Kidney capillary endothelial cell (primary cell): ENCODE data around the gene CCDC57.
"Not testable (repeated sequence)": the region's sequence is repeated elsewhere in the genome, so short reads cannot be mapped to it uniquely, and the experiment has no call there.

ENCODE experiments used
- DNase-seq: peaks from one replicate; pipeline ENCODE4 v3.0.0-alpha.2; 2018; ENCODE audit warnings: low spot score

CCDC57 gene

GRCh38 chr17:82152556-82153294 is 59.9 kb downstream of the CCDC57 start:
- DNase-seq: no peak

DNA sequence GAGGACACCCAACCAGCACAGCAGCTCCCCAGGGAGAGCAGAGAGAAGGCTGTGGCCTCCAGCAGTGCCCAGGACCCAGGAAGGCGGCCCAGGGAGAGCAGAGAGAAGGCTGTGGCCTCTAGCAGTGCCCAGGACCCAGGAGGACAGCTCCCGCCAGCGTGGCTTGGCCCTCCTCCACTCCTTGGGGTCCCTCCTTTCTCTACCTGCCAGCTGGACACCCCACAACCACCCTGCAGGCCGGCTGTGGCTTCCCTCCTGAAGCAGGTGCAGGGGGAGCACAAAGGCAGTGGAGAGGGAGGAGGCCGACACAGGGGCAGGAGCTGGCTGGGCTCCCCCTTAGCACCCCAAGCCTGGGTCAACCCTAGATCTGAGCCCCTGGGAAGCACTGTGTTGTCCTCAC is 60.5 kb downstream of the CCDC57 start:
- no peak for DNase-seq

DNA sequence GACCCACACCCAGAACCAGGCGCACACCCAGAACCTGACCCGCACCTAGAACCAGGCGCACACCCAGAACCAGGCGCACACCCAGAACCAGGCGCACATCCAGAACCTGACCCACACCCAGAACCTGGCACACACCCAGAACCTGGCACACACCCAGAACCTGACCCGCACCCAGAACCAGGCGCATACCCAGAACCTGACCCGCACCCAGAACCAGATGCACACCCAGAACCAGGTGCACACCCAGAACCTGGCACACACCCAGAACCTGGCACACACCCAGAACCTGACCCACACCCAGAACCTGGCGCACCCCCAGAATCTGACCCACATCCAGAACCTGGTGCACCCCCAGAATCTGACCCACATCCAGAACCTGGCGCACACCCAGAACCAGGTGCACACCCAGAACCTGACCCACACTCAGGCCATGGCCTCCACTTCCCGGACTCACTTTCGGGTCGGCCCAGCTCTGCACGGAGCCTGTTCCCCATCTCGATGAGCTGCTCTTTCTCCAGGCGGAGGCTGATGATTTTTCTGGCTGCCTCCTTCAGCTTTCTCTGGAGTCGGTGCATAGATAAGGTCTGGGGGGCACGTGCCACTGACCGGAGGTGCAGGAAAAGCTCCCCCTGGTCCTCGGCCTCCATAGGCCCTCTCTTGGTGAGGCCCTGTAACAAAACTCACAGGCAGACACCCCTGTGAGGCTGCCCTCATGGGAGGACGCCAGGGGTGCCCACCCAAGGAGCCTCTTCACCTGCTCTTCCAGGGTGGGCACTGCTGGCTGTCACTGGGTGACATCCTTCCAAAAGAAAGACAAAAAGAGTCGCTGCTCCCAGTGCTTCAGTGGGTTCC is 61.3 kb downstream of the CCDC57 start:
- DNase-seq: no peak

DNA sequence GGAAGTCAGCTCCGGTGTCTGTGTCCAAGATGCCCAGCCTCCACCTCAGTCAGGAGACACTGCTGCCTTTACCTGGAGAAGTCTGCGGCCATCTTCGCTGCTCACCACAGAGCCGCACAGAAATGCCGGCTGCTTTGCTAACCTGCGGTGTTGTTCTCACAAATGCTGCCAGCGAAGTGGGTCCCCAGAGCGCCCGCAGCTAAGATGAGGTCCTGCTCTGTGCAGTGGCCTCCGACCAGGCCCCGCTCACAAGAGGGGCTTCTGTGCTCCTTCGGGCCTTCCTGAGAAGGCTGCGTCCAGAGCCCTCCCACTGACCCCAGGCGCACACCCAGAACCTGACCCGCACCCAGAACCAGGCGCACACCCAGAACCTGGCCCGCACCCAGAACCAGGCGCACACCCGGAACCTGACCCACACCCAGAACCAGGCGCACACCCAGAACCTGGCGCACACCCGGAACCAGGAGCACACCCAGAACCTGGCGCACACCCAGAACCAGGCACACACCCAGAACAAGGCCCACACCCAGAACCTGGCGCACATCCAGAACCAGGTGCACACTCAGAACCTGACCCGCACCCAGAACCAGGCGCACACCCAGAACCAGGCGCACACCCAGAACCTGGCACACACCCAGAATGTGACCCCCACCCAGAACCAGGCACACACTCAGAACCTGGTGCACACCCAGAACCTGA is 63.1 kb downstream of the CCDC57 start:
- no peak for DNase-seq

- no peak for DNase-seq
These were observed 63.6 kb downstream of the CCDC57 start for GRCh38 chr17:82148997-82149396.

DNA sequence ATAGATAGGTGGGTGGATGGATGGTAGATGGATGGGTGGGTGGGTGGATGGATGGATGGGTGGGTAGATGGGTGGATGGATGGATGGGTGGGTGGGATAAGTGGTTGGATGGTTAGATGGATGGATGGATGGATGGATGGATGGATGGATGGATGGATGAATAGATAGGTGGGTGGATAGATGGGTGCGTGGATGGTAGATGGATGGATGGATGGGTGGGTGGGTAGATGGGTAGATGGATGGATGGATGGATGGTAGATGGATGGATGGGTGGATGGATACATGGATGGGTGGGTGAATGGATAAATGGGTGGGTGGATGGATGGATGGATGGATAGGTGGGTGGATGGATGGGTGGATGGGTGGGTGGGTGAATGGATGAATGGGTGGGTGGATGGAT is 64.6 kb downstream of the CCDC57 start:
- no peak for DNase-seq

DNA sequence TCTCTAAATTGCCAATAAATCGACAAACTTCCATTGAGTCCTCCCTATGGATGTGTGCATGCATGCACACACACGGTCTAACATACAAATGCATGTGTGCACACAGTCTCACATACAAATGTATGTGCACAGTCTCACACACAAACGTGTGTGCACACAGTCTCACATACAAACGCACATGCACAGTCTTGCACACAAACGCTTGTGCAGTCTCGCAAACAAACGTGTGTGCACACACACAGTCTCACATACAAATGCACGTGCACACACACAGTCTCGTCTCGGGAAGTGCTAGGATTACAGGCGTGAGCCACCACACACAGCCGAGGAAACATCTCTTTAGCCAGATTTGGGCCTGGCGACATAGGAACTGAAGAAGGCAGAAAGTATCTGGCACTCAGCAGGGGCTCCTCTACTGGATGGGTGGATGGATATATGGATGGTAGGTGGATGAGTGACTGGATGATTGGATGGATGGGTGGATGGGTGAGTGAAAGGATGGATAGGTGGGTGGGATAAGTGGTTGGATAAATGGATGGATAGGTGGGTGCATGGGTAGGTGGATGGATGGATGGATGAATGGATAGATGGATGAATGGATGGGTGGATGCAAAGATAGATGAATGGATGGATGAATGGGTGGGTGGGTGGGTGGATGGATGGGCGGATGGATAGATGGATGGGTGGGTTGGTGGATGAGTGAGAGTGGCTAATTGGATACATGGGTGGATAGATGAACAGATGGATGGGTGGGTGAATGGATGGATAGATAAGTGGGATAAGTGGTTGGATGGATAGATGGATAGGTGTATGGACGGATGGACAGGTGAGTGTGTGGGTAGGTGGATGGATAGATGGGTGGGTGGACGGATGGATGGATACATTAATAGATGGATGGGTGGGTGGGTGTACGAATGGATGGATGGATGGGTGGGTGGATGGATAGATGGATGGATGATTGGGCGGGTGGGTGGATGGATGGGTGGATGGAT is 65.7 kb downstream of the CCDC57 start:
- DNase-seq: no peak

DNA sequence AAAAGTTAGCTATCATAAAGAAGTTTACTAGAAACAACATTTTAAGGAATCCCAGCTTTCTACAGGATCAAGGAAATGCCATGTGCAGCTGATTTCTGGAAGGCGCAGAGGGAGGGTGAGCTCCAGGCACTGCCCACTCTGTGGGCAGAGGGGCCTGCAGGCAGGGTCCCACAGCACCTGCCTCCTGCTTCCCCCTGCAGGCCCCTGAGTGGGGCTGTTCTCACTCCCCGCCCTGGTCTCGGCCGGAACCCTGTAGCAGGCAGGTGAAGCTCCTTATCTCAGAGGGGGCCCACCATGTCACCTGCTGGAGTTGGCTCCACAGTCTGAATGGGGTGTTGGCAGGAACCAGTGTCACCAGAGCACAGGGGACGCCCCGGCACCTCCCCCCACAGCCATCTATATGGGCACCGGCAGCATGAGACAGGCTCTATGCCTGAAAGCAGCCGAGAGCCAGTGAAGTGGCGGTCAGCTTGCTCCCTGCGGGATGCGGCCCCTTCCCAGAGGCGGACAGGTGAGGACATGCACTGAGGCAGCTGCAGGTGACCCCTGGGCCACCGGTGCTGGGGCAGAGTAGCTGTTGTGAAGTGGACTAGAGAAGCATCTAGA is 67.0 kb downstream of the CCDC57 start:
- no peak for DNase-seq

DNA sequence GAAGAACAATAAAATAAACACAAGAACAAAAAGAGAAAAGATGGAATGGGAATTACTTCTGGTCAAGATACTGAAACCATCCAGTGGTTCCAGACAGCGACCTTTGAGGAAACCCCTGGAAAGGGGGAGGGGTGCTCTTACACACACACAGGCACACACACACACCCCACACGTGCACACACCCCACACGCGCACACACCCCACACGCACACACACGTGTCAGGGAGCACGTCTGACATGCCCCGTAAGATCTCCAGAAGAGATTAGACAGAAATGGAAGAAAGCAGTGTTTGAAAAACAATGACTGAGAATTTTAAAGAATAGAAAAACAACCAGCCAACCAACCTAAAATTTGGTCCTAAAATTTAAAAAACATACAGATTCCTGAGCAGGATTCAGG is 69.3 kb downstream of the CCDC57 start:
- no peak for DNase-seq

DNA sequence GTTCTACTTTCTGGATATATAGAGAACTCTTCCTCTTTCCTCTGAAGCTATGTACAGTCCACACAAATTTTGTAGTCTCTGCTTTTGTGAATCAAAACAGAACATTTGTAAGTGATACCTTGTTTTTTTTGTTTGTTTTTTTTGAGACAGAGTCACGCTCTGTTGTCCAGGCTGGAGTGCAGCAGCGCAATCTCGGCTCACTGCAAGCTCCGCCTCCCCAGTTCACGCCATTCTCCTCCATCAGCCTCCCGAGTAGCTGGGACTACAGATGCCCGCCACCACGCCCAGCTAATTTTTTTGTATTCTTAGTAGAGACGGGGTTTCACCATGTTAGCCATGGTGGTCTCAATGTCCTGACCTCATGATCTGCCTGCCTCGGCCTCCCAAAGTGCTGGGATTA is 72.7 kb downstream of the CCDC57 start:
- not testable (repeated sequence) for DNase-seq

- no peak for DNase-seq
These were observed 74.1 kb downstream of the CCDC57 start for GRCh38 chr17:82138511-82138992.

DNA sequence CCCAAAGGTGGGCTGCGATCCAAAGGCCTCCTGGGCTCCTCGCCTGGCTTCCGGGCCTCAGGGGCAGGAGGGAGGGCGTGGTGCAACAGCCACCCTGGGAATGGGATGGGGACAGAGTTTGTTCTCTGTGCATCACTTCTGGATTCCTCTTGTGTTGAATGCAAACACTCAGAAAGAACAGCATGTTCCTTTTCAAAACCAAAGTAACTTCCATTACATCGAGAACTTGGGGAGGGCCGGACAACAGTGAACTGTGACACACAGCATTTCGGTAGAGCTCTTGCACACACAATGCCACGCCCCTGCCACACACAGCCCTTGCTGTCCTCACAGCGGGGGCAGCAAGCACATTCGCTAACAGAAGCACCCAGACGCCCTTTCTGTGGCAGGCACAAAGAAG is 78.5 kb downstream of the CCDC57 start:
- no peak for DNase-seq

GRCh38 chr17:82133166-82133953 is 79.3 kb downstream of the CCDC57 start:
- not testable (repeated sequence) for DNase-seq

DNA sequence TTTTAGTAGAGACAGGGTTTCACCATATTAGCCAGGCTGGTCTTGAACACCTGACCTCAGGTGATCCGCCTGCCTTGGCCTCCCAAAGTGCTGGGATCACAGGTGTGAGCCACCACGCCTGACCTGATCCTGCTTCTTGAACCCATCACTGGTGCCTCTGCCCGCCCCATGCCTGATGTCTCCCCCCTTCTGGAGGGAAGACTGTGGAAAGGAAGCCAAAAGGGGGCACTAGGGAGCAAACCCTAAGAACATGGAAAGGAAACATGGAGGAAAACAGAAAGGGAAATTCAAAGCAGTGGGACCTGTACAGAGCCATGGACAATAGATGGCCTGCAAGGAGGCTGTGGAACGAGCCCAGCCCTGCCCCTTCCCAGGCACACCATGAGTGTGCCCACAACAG is 83.5 kb downstream of the CCDC57 start:
- no peak for DNase-seq

- no peak for DNase-seq
These were observed 84.4 kb downstream of the CCDC57 start for GRCh38 chr17:82128287-82128686.

DNA sequence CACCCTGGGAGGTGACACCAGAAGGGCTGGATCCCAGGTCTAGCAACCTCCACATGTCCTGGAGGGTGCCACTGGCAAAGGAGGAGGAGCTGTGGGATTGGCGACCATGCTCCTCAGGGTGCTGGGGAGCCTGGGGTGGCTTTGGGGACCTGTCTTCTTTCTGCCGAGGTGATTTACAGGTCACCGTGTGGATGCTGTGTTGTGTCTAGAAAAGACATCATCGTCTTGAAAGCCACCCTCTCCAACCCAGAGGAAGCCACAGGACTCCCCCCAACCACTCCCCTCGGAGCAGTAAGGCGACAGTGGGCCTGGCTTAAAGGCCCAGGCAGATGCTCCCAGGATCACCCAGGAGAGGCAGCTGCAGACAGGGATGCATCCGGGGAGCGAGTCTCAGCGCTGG is 84.9 kb downstream of the CCDC57 start:
- no peak for DNase-seq

DNA sequence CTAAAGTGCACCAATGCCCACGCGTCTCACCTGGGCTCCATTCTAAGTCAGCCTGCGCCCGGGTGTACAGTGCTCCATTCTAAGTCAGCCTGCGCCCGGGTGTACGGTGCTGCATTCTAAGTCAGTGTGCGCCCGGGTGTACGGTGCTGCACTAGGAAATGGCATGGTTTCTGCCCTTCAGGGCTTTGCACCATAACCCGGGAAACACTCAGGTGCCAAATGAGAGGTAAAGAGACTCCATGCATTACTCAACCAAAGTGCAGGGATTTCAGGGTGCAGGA is 85.4 kb downstream of the CCDC57 start:
- no peak for DNase-seq

- DNase-seq: no peak
These were observed 85.9 kb downstream of the CCDC57 start for GRCh38 chr17:82126556-82127314.

GRCh38 chr17:82124101-82124500 is 88.5 kb downstream of the CCDC57 start:
- DNase-seq: no peak
